MV-4-11 (cell line): ENCODE measurements around the gene PDYN.
A peak's percentile ranks its signal among the peaks of the same experiment; 100 is the strongest.
"Not testable (repeated sequence)": the region's sequence is repeated elsewhere in the genome, so short reads cannot be mapped to it uniquely, and the experiment has no call there.

Experiments
- DNase-seq: peaks from one replicate; lab custom pipeline; 2025; lab: John Stamatoyannopoulos, UW

PDYN gene

GRCh38 chr20:1993986-1994385 lies at the start of gene PDYN:
PDYN (minus strand) TSS chr20:1994058; CDS start chr20:1983084, 10,974 bp downstream.
- DNase-seq: no peak

GRCh38 chr20:2042400-2042799 lies 48.5 kb upstream of the PDYN start:
- DNase-seq: peak; percentile 12

GRCh38 chr20:2038161-2038560 lies 44.3 kb upstream of the PDYN start:
- no peak for DNase-seq

GRCh38 chr20:2037296-2037914 lies 43.5 kb upstream of the PDYN start:
- no peak for DNase-seq

- not testable (repeated sequence) for DNase-seq
Measured at GRCh38 chr20:2036357-2036756, 42.5 kb upstream of the PDYN start.

GRCh38 chr20:2032168-2032567 lies 38.3 kb upstream of the PDYN start:
- DNase-seq: no peak

- no peak for DNase-seq
Measured at GRCh38 chr20:2026514-2026913, 32.7 kb upstream of the PDYN start.

GRCh38 chr20:2026004-2026403 lies 32.1 kb upstream of the PDYN start:
- DNase-seq: no peak

- DNase-seq: no peak
Measured at GRCh38 chr20:2023151-2023550, 29.3 kb upstream of the PDYN start.

- DNase-seq: no peak
Measured at GRCh38 chr20:2022163-2022562, 28.3 kb upstream of the PDYN start.

GRCh38 chr20:2010533-2010932 lies 16.7 kb upstream of the PDYN start:
- no peak for DNase-seq

GRCh38 chr20:2006452-2007361 lies 12.8 kb upstream of the PDYN start:
- DNase-seq: peak; percentile 48

- peak; percentile 50 for DNase-seq
Measured at GRCh38 chr20:2005831-2006426, 12.1 kb upstream of the PDYN start.

GRCh38 chr20:2005359-2005758 lies 11.5 kb upstream of the PDYN start:
- no peak for DNase-seq

GRCh38 chr20:2004171-2004570 lies 10.3 kb upstream of the PDYN start:
- DNase-seq: no peak

GRCh38 chr20:2002365-2002764 lies 8.5 kb upstream of the PDYN start:
- no peak for DNase-seq

GRCh38 chr20:2001119-2001518 lies 7.3 kb upstream of the PDYN start:
- no peak for DNase-seq

GRCh38 chr20:2000285-2000684 lies 6.4 kb upstream of the PDYN start:
- DNase-seq: peak; percentile 23

- no peak for DNase-seq
Measured at GRCh38 chr20:1998715-1999114, 4.9 kb upstream of the PDYN start.

GRCh38 chr20:1998193-1998520 lies 4.3 kb upstream of the PDYN start:
- no peak for DNase-seq

- no peak for DNase-seq
Measured at GRCh38 chr20:1997483-1998192, 3.8 kb upstream of the PDYN start.

GRCh38 chr20:1995531-1996310 lies 1.9 kb upstream of the PDYN start:
- DNase-seq: no peak
